Ovary (tissue), 9 donors: Measurements from ENCODE around the gene KNCN. TPM values are rescaled to one million over a fixed set of nuclear protein-coding genes. Genes with fewer than 3 reads are reported as not detected.

Experiments used
- DNase-seq, 5 donors: peaks; one replicate each; pipeline ENCODE4 v3.0.0-alpha.2; 2019 to 2020
- H3K27ac ChIP-seq, 2 donors: fragments of 200-600 bp; one replicate each; pipeline versions ENCODE4 v1.5.1 to v1.8.0; 2019 to 2022
- H3K27me3 ChIP-seq: fragments of 200-600 bp; one replicate; pipeline ENCODE4 v1.8.0; 2022
- H3K36me3 ChIP-seq: fragments of 200-600 bp; sonication (generic); one replicate; pipeline ENCODE4 v1.5.1; 2019
- H3K4me1 ChIP-seq: one replicate; pipeline ENCODE4 v1.8.1; 2013; ENCODE audit warnings: mild to moderate bottlenecking, moderate library complexity; ENCODE audit not compliant: insufficient read depth
- H3K4me3 ChIP-seq: fragments of 200-600 bp; sonication (generic); one replicate; pipeline ENCODE4 v1.5.1; 2017
- H3K9me3 ChIP-seq, 2 donors: fragments of 200-600 bp in 1 of 2; sonication (generic) in 1 of 2; one replicate each; pipeline versions ENCODE4 v1.5.1 to v1.8.1; 2013 to 2019; ENCODE audit warnings: mild to moderate bottlenecking in 1 of 2, moderate library complexity in 1 of 2
- CTCF ChIP-seq, 3 donors: fragments of 450-650 bp in 2 of 3; fragments of 200-600 bp in 1 of 3; IDR thresholded peaks; one replicate each; pipeline versions ENCODE4 v1.5.1 to v1.8.0; 2016 to 2022; ENCODE audit warnings: antibody characterized with exemption in 3 of 3, mild to moderate bottlenecking in 1 of 3
- EP300 ChIP-seq: sonication (generic); formaldehyde crosslinking; IDR thresholded peaks from one replicate; pipeline ENCODE4 v1.6.1; 2017; ENCODE audit warnings: antibody characterized with exemption
- POLR2A ChIP-seq: fragments of 450-650 bp; IDR thresholded peaks from one replicate; pipeline ENCODE4 v1.6.1; 2017; ENCODE audit warnings: antibody characterized with exemption, mild to moderate bottlenecking, moderate library complexity
- WGBS, 3 donors: extraction: QIAGEN DNeasy Blood & Tissue Kit in 1 of 3; methylation state at CpG; one replicate each; pipeline versions ENCODE4 v1.1.5 to v1.1.7; 2013 to 2017; 5-methylcytosine and 5-hydroxymethylcytosine counted together
- intact Hi-C, 4 donors: fragments of 100-400 bp; cut with DNase I; formaldehyde crosslinking; loops; one replicate each; pipeline versions ENCODE4 v1.11.0 to v1.15.1; 2022 to 2023
- polyA plus RNA-seq, 2 donors: library from polyadenylated mRNA; stranded (reverse); fragments of 200-250 nt in 1 of 2; fragments of 350-450 nt in 1 of 2; fragmentation: Illumina TruSeq in 1 of 2; extraction: RNeasy Lipid Tissue Mini Kit (QIAGEN cat#74804) in 1 of 2; gene quantifications; one replicate each; pipeline ENCODE4 v1.2.3, GENCODE V29; 2013 to 2014
- total RNA-seq, 7 donors: library from RNA; depleted of rRNA in 2 of 7; stranded (reverse); fragments of >200 nt in 2 of 7; fragmentation: NEBNext Ultra II Directional in 3 of 7; extraction: Animal tissue kit (Norgen Biotek cat#: 25700) in 3 of 7; gene quantifications; one replicate each; pipeline versions ENCODE4 v1.1.0 to v1.2.4, GENCODE V29; 2016 to 2023
- donor health status: DM: no; HTN: no; CAD: no; lungs with moderate emphysema.
- donor health status: DM: no; HTN: no; CAD: no.
- donor health status: Bipolar disorder and iron deficiency.
- donor health status: DM: yes; HTN: yes; CAD: no.
- donor health status: DM: no; HTN: no; CAD: no.
- donor health status: DM: yes; HTN: yes; CAD: no.

Gene KNCN
- total and polyA plus RNA-seq, 9 donors = 0.08 TPM; not detected in 8

- intact Hi-C loops = no loop called here
- 39 to 41% (median 40%) methylated on average over 20 of the region's 20 CpGs for WGBS, 3 donors
- DNase-seq = no peak
- no peak overlapping the region for H3K27ac ChIP-seq
- H3K4me1 ChIP-seq = no peaks in the 10 kb centered on the region
- TF ChIP-seq CTCF (IDR thresholded peaks at IDR 0.05) = no peak
- H3K36me3 ChIP-seq = no peaks in the 10 kb centered on the region
- no peaks in the 10 kb centered on the region for H3K9me3 ChIP-seq
- H3K4me3 ChIP-seq = no peak overlapping the region
- H3K27me3 ChIP-seq = no peaks in the 10 kb centered on the region
Measured at GRCh38 chr1:46549697-46550681, 1.5 kb downstream of the KNCN start.

- 74 to 81% (median 77%) methylated on average over 15 to 22 of the region's 22 CpGs for WGBS, 3 donors
- Histone ChIP-seq H3K9me3 (no peaks in the 10 kb centered on the region), H3K27me3 (no peaks in the 10 kb centered on the region), H3K4me3 (no peak overlapping the region), H3K4me1 (no peaks in the 10 kb centered on the region), H3K36me3 (no peaks in the 10 kb centered on the region), H3K27ac (no peak overlapping the region)
- no peak for DNase-seq
- intact Hi-C loops = no loop called here
- TF ChIP-seq EP300 = no peak
- TF ChIP-seq POLR2A = no peak
- TF ChIP-seq CTCF (IDR thresholded peaks at IDR 0.05) = no peak
Measured at GRCh38 chr1:46547481-46548383, 3.7 kb downstream of the KNCN start.

GRCh38 chr1:46546210-46546609, 5.2 kb downstream of the KNCN start:
- WGBS, 3 donors = 54 to 79% (median 75%) methylated on average over 5 of the region's 5 CpGs
- H3K4me3 ChIP-seq = no peak overlapping the region
- H3K36me3 ChIP-seq = no peaks in the 10 kb centered on the region
- no peaks in the 10 kb centered on the region for H3K4me1 ChIP-seq
- no peaks in the 10 kb centered on the region for H3K9me3 ChIP-seq
- DNase-seq = no peak
- intact Hi-C loops = no loop called here
- no peak for TF ChIP-seq POLR2A
- no peak for TF ChIP-seq EP300
- TF ChIP-seq CTCF (IDR thresholded peaks at IDR 0.05) = no peak
- H3K27me3 ChIP-seq = no peaks in the 10 kb centered on the region
- no peak overlapping the region for H3K27ac ChIP-seq

GRCh38 chr1:46545784-46546183, 5.7 kb downstream of the KNCN start:
- Histone ChIP-seq H3K27ac (no peak overlapping the region), H3K4me3 (no peak overlapping the region), H3K36me3 (no peaks in the 10 kb centered on the region), H3K4me1 (no peaks in the 10 kb centered on the region), H3K27me3 (no peaks in the 10 kb centered on the region), H3K9me3 (no peaks in the 10 kb centered on the region)
- intact Hi-C loops = no loop called here
- TF ChIP-seq CTCF (IDR thresholded peaks at IDR 0.05) (no peak), EP300 (no peak), POLR2A (no peak)
- no peak for DNase-seq
- WGBS, 3 donors = 58 to 78% (median 63%) methylated on average over 3 of the region's 3 CpGs
